H1 (cell line): ENCODE results near the gene CACNA1G. TPM values are rescaled to one million over a fixed set of nuclear protein-coding genes. Genes with fewer than 3 reads are reported as not detected.

Experiments used
- BCL11A ChIP-seq, 2 experiments: IDR thresholded peaks; one replicate each; pipeline ENCODE4 v1.6.1; 2011; ENCODE audit warnings: low read depth in 2 of 2, low read length in 2 of 2, mild to moderate bottlenecking in 2 of 2
- CTBP2 ChIP-seq: IDR thresholded peaks from 2 replicates; pipeline ENCODE4 v1.7.0; 2011; ENCODE audit warnings: borderline replicate concordance, mild to moderate bottlenecking, moderate library complexity, mixed read lengths, low read length; ENCODE audit not compliant: insufficient read depth, insufficient read length
- JUN ChIP-seq: IDR thresholded peaks from 2 replicates; pipeline ENCODE4 v1.6.1; 2011; ENCODE audit warnings: low read depth, mild to moderate bottlenecking, improper control_type of control experiment, low read length
- RAD21 ChIP-seq, 2 experiments: IDR thresholded peaks in 1 of 2; conservative IDR thresholded peaks in 1 of 2; 2 replicates each; pipeline ENCODE4 v1.6.1; 2011; ENCODE audit warnings: low read depth in 2 of 2, low read length in 2 of 2, improper control_type of control experiment in 1 of 2, inconsistent platforms in 1 of 2, mild to moderate bottlenecking in 1 of 2, moderate library complexity in 1 of 2
- RNF2 ChIP-seq: fragments of 200-900, 300-1000 bp; sonication (generic); IDR thresholded peaks from 2 replicates; pipeline ENCODE4 v1.7.1; 2016; ENCODE audit warnings: borderline replicate concordance, low read depth, mild to moderate bottlenecking, antibody characterized with exemption, low read length; ENCODE audit not compliant: poor library complexity, severe bottlenecking; ENCODE audit errors: missing control alignments
- SP4 ChIP-seq: IDR thresholded peaks from 2 replicates; pipeline ENCODE4 v1.6.1; 2012; ENCODE audit warnings: low read length, inconsistent platforms
- TBP ChIP-seq: IDR thresholded peaks from 2 replicates; pipeline ENCODE4 v1.6.1; 2011; ENCODE audit warnings: low read depth, low read length, improper control_type of control experiment
- polyA plus RNA-seq, 7 experiments: library from polyadenylated mRNA; depleted of rRNA in 3 of 7; stranded (reverse) in 5 of 7; unstranded in 2 of 7; fragments of >200 nt in 5 of 7; fragments of 200-250 nt in 2 of 7; gene quantifications; 1 replicate in 5 of 7; 2 replicates in 1 of 7; 4 replicates in 1 of 7; pipeline versions ENCODE4 v1.2.1 to v1.2.3, GENCODE V29; 2011 to 2013; ENCODE audit warnings: missing spikeins in 2 of 7, mixed read lengths in 2 of 7
- total RNA-seq: library from RNA; stranded (reverse); fragmentation: NEBNext Ultra II Directional; extraction: Animal tissue kit (Norgen Biotek cat#: 25700); gene quantifications from 2 replicates; pipeline ENCODE4 v1.2.1, GENCODE V29; 2021
- TF ChIP-seq, protein P1 (sequence below): fragments of 300-600 bp; sonication (generic); IDR thresholded peaks from 2 replicates; pipeline ENCODE4 v1.7.1; 2012; ENCODE audit warnings: low read length, moderate library complexity, mild to moderate bottlenecking, inconsistent platforms; ENCODE audit not compliant: insufficient replicate concordance

Gene CACNA1G
- total and polyA plus RNA-seq, 2 of the 8 experiments (the other 6 are each of a cell fraction or from before 2014, with no cell fraction given), result 2.9 to 4.9 TPM

DNA sequence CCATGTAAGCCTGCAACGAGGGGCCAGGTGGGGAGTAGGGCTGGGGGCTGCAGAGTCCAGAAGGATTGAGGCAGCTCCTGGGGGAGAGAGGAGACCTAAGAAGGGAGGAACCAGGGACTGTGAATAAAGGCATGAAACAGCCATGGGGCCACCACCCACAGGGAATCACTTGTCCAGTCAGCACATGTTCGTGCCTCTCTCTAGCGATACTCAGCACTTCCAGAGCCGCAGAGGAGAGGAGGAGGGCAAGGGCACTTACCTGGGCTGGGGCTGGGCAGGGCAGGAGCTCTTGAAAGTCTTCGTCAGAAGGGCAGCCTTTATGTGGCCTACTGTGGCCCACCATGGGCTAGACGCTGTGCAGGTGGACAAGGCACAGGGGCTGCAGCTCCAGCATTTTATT lies 24.2 kb downstream of the CACNA1G start (continued):
- TF ChIP-seq, protein P1, sequence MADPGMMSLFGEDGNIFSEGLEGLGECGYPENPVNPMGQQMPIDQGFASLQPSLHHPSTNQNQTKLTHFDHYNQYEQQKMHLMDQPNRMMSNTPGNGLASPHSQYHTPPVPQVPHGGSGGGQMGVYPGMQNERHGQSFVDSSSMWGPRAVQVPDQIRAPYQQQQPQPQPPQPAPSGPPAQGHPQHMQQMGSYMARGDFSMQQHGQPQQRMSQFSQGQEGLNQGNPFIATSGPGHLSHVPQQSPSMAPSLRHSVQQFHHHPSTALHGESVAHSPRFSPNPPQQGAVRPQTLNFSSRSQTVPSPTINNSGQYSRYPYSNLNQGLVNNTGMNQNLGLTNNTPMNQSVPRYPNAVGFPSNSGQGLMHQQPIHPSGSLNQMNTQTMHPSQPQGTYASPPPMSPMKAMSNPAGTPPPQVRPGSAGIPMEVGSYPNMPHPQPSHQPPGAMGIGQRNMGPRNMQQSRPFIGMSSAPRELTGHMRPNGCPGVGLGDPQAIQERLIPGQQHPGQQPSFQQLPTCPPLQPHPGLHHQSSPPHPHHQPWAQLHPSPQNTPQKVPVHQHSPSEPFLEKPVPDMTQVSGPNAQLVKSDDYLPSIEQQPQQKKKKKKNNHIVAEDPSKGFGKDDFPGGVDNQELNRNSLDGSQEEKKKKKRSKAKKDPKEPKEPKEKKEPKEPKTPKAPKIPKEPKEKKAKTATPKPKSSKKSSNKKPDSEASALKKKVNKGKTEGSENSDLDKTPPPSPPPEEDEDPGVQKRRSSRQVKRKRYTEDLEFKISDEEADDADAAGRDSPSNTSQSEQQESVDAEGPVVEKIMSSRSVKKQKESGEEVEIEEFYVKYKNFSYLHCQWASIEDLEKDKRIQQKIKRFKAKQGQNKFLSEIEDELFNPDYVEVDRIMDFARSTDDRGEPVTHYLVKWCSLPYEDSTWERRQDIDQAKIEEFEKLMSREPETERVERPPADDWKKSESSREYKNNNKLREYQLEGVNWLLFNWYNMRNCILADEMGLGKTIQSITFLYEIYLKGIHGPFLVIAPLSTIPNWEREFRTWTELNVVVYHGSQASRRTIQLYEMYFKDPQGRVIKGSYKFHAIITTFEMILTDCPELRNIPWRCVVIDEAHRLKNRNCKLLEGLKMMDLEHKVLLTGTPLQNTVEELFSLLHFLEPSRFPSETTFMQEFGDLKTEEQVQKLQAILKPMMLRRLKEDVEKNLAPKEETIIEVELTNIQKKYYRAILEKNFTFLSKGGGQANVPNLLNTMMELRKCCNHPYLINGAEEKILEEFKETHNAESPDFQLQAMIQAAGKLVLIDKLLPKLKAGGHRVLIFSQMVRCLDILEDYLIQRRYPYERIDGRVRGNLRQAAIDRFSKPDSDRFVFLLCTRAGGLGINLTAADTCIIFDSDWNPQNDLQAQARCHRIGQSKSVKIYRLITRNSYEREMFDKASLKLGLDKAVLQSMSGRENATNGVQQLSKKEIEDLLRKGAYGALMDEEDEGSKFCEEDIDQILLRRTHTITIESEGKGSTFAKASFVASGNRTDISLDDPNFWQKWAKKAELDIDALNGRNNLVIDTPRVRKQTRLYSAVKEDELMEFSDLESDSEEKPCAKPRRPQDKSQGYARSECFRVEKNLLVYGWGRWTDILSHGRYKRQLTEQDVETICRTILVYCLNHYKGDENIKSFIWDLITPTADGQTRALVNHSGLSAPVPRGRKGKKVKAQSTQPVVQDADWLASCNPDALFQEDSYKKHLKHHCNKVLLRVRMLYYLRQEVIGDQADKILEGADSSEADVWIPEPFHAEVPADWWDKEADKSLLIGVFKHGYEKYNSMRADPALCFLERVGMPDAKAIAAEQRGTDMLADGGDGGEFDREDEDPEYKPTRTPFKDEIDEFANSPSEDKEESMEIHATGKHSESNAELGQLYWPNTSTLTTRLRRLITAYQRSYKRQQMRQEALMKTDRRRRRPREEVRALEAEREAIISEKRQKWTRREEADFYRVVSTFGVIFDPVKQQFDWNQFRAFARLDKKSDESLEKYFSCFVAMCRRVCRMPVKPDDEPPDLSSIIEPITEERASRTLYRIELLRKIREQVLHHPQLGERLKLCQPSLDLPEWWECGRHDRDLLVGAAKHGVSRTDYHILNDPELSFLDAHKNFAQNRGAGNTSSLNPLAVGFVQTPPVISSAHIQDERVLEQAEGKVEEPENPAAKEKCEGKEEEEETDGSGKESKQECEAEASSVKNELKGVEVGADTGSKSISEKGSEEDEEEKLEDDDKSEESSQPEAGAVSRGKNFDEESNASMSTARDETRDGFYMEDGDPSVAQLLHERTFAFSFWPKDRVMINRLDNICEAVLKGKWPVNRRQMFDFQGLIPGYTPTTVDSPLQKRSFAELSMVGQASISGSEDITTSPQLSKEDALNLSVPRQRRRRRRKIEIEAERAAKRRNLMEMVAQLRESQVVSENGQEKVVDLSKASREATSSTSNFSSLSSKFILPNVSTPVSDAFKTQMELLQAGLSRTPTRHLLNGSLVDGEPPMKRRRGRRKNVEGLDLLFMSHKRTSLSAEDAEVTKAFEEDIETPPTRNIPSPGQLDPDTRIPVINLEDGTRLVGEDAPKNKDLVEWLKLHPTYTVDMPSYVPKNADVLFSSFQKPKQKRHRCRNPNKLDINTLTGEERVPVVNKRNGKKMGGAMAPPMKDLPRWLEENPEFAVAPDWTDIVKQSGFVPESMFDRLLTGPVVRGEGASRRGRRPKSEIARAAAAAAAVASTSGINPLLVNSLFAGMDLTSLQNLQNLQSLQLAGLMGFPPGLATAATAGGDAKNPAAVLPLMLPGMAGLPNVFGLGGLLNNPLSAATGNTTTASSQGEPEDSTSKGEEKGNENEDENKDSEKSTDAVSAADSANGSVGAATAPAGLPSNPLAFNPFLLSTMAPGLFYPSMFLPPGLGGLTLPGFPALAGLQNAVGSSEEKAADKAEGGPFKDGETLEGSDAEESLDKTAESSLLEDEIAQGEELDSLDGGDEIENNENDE, result no peak
- TF ChIP-seq RNF2, result no peak
- TF ChIP-seq SP4, result no peak
- TF ChIP-seq TBP, result no peak
- no peak for TF ChIP-seq JUN
- TF ChIP-seq RAD21 (IDR thresholded peaks at IDR 0.05 in 1 of 2, conservative IDR thresholded peaks at IDR 0.05 in 1 of 2; ENCODE audit: low read depth in 2 of 2, low read length in 2 of 2), result no peak
- TF ChIP-seq BCL11A (IDR thresholded peaks at IDR 0.05; ENCODE audit: low read depth in 2 of 2, low read length in 2 of 2), result no peak
- TF ChIP-seq CTBP2, result no peak
